ENCODE results near the gene ZNF324. TPM values are rescaled to one million over a fixed set of nuclear protein-coding genes. Genes with fewer than 3 reads are reported as not detected.

ZNF324 gene
- total and polyA plus RNA-seq, 2 of the 13 experiments (the other 11 are each of a cell fraction or from before 2014, with no cell fraction given): 1.1 to 4.7 TPM

GRCh38 chr19:58513694-58514563 is 47.0 kb downstream of the ZNF324 start (continued):
- TF ChIP-seq ZNF550 (CRISPR knock-in tag; IDR thresholded peaks at IDR 0.05; ENCODE audit: borderline replicate concordance) (peak; percentile 89; the same call in 1 of the 2 replicates), NFAT5 (CRISPR knock-in tag; IDR thresholded peaks at IDR 0.05) (peak; percentile 70; the same call in 1 of the 2 replicates), EHMT2 (IDR thresholded peaks at IDR 0.05; ENCODE audit: borderline replicate concordance, low read depth, low read length) (no peak), KAT7 (CRISPR knock-in tag; IDR thresholded peaks at IDR 0.05; ENCODE audit: borderline replicate concordance) (peak; percentile 63; the same call in 1 of the 2 replicates), ARNTL (CRISPR knock-in tag; IDR thresholded peaks at IDR 0.05) (peak; percentile 76; the same call in 1 of the 2 replicates), CEBPG (CRISPR knock-in tag; IDR thresholded peaks at IDR 0.05) (peak; percentile 50; the same call in 1 of the 2 replicates), IRF2 (CRISPR knock-in tag; IDR thresholded peaks at IDR 0.05) (peak; percentile 69; the same call in 1 of the 2 replicates), THRA (CRISPR knock-in tag; IDR thresholded peaks at IDR 0.05; ENCODE audit: borderline replicate concordance) (0 out of 2 replicates have a peak, but pooled peaks have one; percentile 60), FOXP4 (CRISPR knock-in tag; IDR thresholded peaks at IDR 0.05) (peak; percentile 25; the same call in 1 of the 2 replicates), ZNF589 (CRISPR knock-in tag; conservative IDR thresholded peaks at IDR 0.05) (peak; percentile 78; the same call in 1 of the 2 replicates), BCLAF1 (IDR thresholded peaks at IDR 0.05) (no peak)
